GM18505 (cell line): ENCODE measurements around the gene B3GNT9.

Source experiments
- ATAC-seq: cut with Tn5 transposase; IDR thresholded peaks from one replicate; pipeline ENCODE4 v1.9.1; 2021; ENCODE audit not compliant: unreplicated experiment
- POLR2A ChIP-seq: IDR thresholded peaks from 4 replicates; pipeline ENCODE4 v1.6.1; 2011; ENCODE audit warnings: borderline replicate concordance; ENCODE audit not compliant: insufficient read depth, insufficient read length; ENCODE audit errors: extremely low read depth

Gene B3GNT9

GRCh38 chr16:67150833-67151396, at the start of gene B3GNT9:
TSS of gene B3GNT9 (minus strand) at chr16:67150998. CDS start at chr16:67150485, 513 bp downstream.
- TF ChIP-seq POLR2A: no peak
- ATAC-seq: no peak

- TF ChIP-seq POLR2A: no peak
- no peak for ATAC-seq
Measured at GRCh38 chr16:67200491-67200890, 49.7 kb upstream of the B3GNT9 start.

- TF ChIP-seq POLR2A: no peak
- no peak for ATAC-seq
Measured at GRCh38 chr16:67199808-67200198, 49.0 kb upstream of the B3GNT9 start.

GRCh38 chr16:67199011-67199807, 48.4 kb upstream of the B3GNT9 start, which contains the start of gene ELMO3:
TSS of gene ELMO3 (plus strand) at chr16:67199131. CDS start at chr16:67199327, 196 bp downstream.
- no peak for ATAC-seq
- no peak for TF ChIP-seq POLR2A

- TF ChIP-seq POLR2A: no peak
- ATAC-seq: no peak
Measured at GRCh38 chr16:67198238-67198734, 47.5 kb upstream of the B3GNT9 start.

- ATAC-seq: no peak
- no peak for TF ChIP-seq POLR2A
Measured at GRCh38 chr16:67197704-67198103, 46.9 kb upstream of the B3GNT9 start.

GRCh38 chr16:67196881-67197280, 46.1 kb upstream of the B3GNT9 start:
- ATAC-seq: no peak
- no peak for TF ChIP-seq POLR2A

- ATAC-seq: no peak
- TF ChIP-seq POLR2A: no peak
Measured at GRCh38 chr16:67195676-67196075, 44.9 kb upstream of the B3GNT9 start.

- ATAC-seq: no peak
- TF ChIP-seq POLR2A: no peak
Measured at GRCh38 chr16:67194260-67194659, 43.5 kb upstream of the B3GNT9 start.

GRCh38 chr16:67193536-67193935, 42.7 kb upstream of the B3GNT9 start:
- no peak for ATAC-seq
- no peak for TF ChIP-seq POLR2A

- TF ChIP-seq POLR2A: no peak
Measured at GRCh38 chr16:67192781-67193361, 42.1 kb upstream of the B3GNT9 start.

GRCh38 chr16:67191995-67192681, 41.3 kb upstream of the B3GNT9 start, which contains the start of gene E2F4:
TSS of gene E2F4 (plus strand) at chr16:67192155. CDS start at chr16:67192228, 73 bp downstream.
- peak; percentile 82 for ATAC-seq
- peak; percentile 87 for TF ChIP-seq POLR2A

More at GRCh38 chr16:67192781-67193361, 42.1 kb upstream of the B3GNT9 start:
- ATAC-seq: no peak

- ATAC-seq: no peak
- no peak for TF ChIP-seq POLR2A
Measured at GRCh38 chr16:67191411-67191994, 40.7 kb upstream of the B3GNT9 start.
